GM18520 (cell line): ENCODE results near the gene KRT8.

Experiments used
- ATAC-seq: cut with Tn5 transposase; IDR thresholded peaks from one replicate; pipeline ENCODE4 v1.9.1; 2021; ENCODE audit not compliant: unreplicated experiment

Gene KRT8

GRCh38 chr12:52925717-52926595 lies 21.1 kb upstream of the KRT8 start:
- ATAC-seq: no peak

GRCh38 chr12:52924764-52925716 lies 20.2 kb upstream of the KRT8 start:
- ATAC-seq: no peak

- ATAC-seq: no peak
Measured at GRCh38 chr12:52921488-52922165, 16.8 kb upstream of the KRT8 start.

- no peak for ATAC-seq
Measured at GRCh38 chr12:52920937-52921336, 16.1 kb upstream of the KRT8 start.

- no peak for ATAC-seq
Measured at GRCh38 chr12:52918784-52919183, 13.9 kb upstream of the KRT8 start.

GRCh38 chr12:52918351-52918750 lies 13.5 kb upstream of the KRT8 start:
- no peak for ATAC-seq

GRCh38 chr12:52917800-52918199 lies 12.9 kb upstream of the KRT8 start:
- no peak for ATAC-seq

GRCh38 chr12:52916216-52916615 lies 11.3 kb upstream of the KRT8 start:
- no peak for ATAC-seq

GRCh38 chr12:52915637-52916036 lies 10.8 kb upstream of the KRT8 start:
- no peak for ATAC-seq

- no peak for ATAC-seq
Measured at GRCh38 chr12:52914576-52915121, 9.8 kb upstream of the KRT8 start.

- ATAC-seq: no peak
Measured at GRCh38 chr12:52913431-52913821, 8.6 kb upstream of the KRT8 start.

GRCh38 chr12:52912711-52913430 lies 8.0 kb upstream of the KRT8 start:
- no peak for ATAC-seq

- ATAC-seq: no peak
Measured at GRCh38 chr12:52910248-52910883, 5.5 kb upstream of the KRT8 start.

GRCh38 chr12:52909796-52910195 lies 4.9 kb upstream of the KRT8 start:
- no peak for ATAC-seq

GRCh38 chr12:52909331-52909730 lies 4.5 kb upstream of the KRT8 start:
- ATAC-seq: no peak

- no peak for ATAC-seq
Measured at GRCh38 chr12:52907092-52907810, 2.4 kb upstream of the KRT8 start.

GRCh38 chr12:52906191-52906601 lies 1.3 kb upstream of the KRT8 start:
- no peak for ATAC-seq

GRCh38 chr12:52903855-52904508 lies 894 bp downstream of the KRT8 start:
- no peak for ATAC-seq
